HFFc6 (cell line): ENCODE data around the gene CPED1. TPM values are rescaled to one million over a fixed set of nuclear protein-coding genes. Genes with fewer than 3 reads are reported as not detected.

Source experiments
- DNase-seq: peaks from one replicate; pipeline ENCODE4 v3.0.0-alpha.2; 2018
- H3K27ac Mint-ChIP-seq: 2 replicates; pipeline ENCODE4 v1.8.0; 2020; ENCODE audit warnings: mild to moderate bottlenecking, mixed read lengths
- H3K27me3 Mint-ChIP-seq: 2 replicates; pipeline ENCODE4 v1.8.0; 2021; ENCODE audit warnings: mild to moderate bottlenecking, moderate library complexity, mixed read lengths; ENCODE audit not compliant: insufficient read depth
- H3K36me3 Mint-ChIP-seq: 2 replicates; pipeline ENCODE4 v1.8.0; 2021; ENCODE audit warnings: low read depth, mixed read lengths
- H3K4me1 Mint-ChIP-seq: 2 replicates; pipeline ENCODE4 v1.8.0; 2020; ENCODE audit warnings: low read depth, mixed read lengths
- H3K4me3 Mint-ChIP-seq: 2 replicates; pipeline ENCODE4 v1.8.0; 2020; ENCODE audit warnings: mild to moderate bottlenecking, moderate library complexity, mixed read lengths
- H3K9me3 Mint-ChIP-seq: 2 replicates; pipeline ENCODE4 v1.8.0; 2020; ENCODE audit warnings: mild to moderate bottlenecking, mixed read lengths
- CTCF ChIP-seq: fragments of 200-600 bp; sonication (generic); IDR thresholded peaks from 2 replicates; pipeline ENCODE4 v1.5.0; 2021; ENCODE audit warnings: antibody characterized with exemption, mild to moderate bottlenecking
- total RNA-seq, 6 experiments: library from RNA; stranded (reverse); fragmentation: NEBNext Ultra II Directional; extraction: Animal tissue kit (Norgen Biotek cat#: 25700); gene quantifications; 2 replicates in 1 of 6; 3 replicates in 5 of 6; pipeline ENCODE4 v1.2.3, GENCODE V29; 2021

CPED1 gene
- total RNA-seq, 6 experiments from 2014 or later = 85.0 to 112 (median 95.9) TPM

- Mint-ChIP-seq H3K4me3 (no peak overlapping the region), H3K9me3 (no peaks in the 10 kb centered on the region), H3K27ac (no peak overlapping the region), H3K36me3 (peaks cover 20% of the 10 kb centered on the region; the same call in 1 of the 2 replicates), H3K4me1 (peaks cover 34% of the 10 kb centered on the region), H3K27me3 (peaks cover 2% of the 10 kb centered on the region; the same call in 1 of the 2 replicates)
- no peak for DNase-seq
- TF ChIP-seq CTCF = no peak
Measured at GRCh38 chr7:120986650-120987049, 1.9 kb upstream of the CPED1 start.

GRCh38 chr7:120987280-120987679 is 1.2 kb upstream of the CPED1 start:
- peak overlapping the region; percentile 88 for H3K27ac Mint-ChIP-seq
- H3K36me3 Mint-ChIP-seq = peaks cover 21% of the 10 kb centered on the region; the same call in 1 of the 2 replicates
- no peaks in the 10 kb centered on the region for H3K9me3 Mint-ChIP-seq
- no peak for TF ChIP-seq CTCF
- peak overlapping the region; percentile 92 for H3K4me3 Mint-ChIP-seq
- peaks cover 32% of the 10 kb centered on the region for H3K4me1 Mint-ChIP-seq
- no peak for DNase-seq
- H3K27me3 Mint-ChIP-seq = peaks cover 2% of the 10 kb centered on the region; the same call in 1 of the 2 replicates

- H3K9me3 Mint-ChIP-seq = no peaks in the 10 kb centered on the region
- TF ChIP-seq CTCF = peak; percentile 98
- H3K4me1 Mint-ChIP-seq = peaks cover 30% of the 10 kb centered on the region
- H3K36me3 Mint-ChIP-seq = peaks cover 24% of the 10 kb centered on the region; the same call in 1 of the 2 replicates
- peaks cover 2% of the 10 kb centered on the region; the same call in 1 of the 2 replicates for H3K27me3 Mint-ChIP-seq
- peak overlapping the region; percentile 88 for H3K27ac Mint-ChIP-seq
- peak; percentile 90 for DNase-seq
- H3K4me3 Mint-ChIP-seq = peak overlapping the region; percentile 92
Measured at GRCh38 chr7:120987683-120988590, 574 bp upstream of the CPED1 start.

GRCh38 chr7:120989257-120990220 is 1.0 kb downstream of the CPED1 start:
- H3K27ac Mint-ChIP-seq = peak overlapping the region; percentile 88
- H3K4me3 Mint-ChIP-seq = peak overlapping the region; percentile 92
- no peaks in the 10 kb centered on the region for H3K9me3 Mint-ChIP-seq
- DNase-seq = no peak
- no peak for TF ChIP-seq CTCF
- H3K36me3 Mint-ChIP-seq = peaks cover 35% of the 10 kb centered on the region
- H3K27me3 Mint-ChIP-seq = peaks cover 2% of the 10 kb centered on the region; the same call in 1 of the 2 replicates
- peaks cover 43% of the 10 kb centered on the region for H3K4me1 Mint-ChIP-seq

- no peak for DNase-seq
- Mint-ChIP-seq H3K9me3 (no peaks in the 10 kb centered on the region), H3K27ac (peak overlapping the region; percentile 88), H3K27me3 (peaks cover 2% of the 10 kb centered on the region; the same call in 1 of the 2 replicates), H3K4me3 (peak overlapping the region; percentile 92), H3K36me3 (peaks cover 46% of the 10 kb centered on the region), H3K4me1 (peaks cover 51% of the 10 kb centered on the region)
- TF ChIP-seq CTCF = no peak
Measured at GRCh38 chr7:120990468-120991118, 2.1 kb downstream of the CPED1 start.
